GM12874 (cell line): ENCODE results near the gene SUN3.

Source experiments
- CTCF ChIP-seq: IDR thresholded peaks from 2 replicates; pipeline ENCODE4 v1.5.1; 2011; ENCODE audit warnings: low read depth, mild to moderate bottlenecking, control low read depth, low read length, moderate library complexity; ENCODE audit not compliant: insufficient read depth

SUN3 gene

GRCh38 chr7:48053736-48054135 is 24.8 kb upstream of the SUN3 start:
- TF ChIP-seq CTCF: no peak

GRCh38 chr7:48052748-48053147 is 23.8 kb upstream of the SUN3 start:
- no peak for TF ChIP-seq CTCF

GRCh38 chr7:48049850-48050249 is 20.9 kb upstream of the SUN3 start:
- TF ChIP-seq CTCF: no peak

GRCh38 chr7:48048113-48048512 is 19.2 kb upstream of the SUN3 start:
- TF ChIP-seq CTCF: no peak

- no peak for TF ChIP-seq CTCF
Observed at GRCh38 chr7:48046458-48046857, 17.6 kb upstream of the SUN3 start.

DNA sequence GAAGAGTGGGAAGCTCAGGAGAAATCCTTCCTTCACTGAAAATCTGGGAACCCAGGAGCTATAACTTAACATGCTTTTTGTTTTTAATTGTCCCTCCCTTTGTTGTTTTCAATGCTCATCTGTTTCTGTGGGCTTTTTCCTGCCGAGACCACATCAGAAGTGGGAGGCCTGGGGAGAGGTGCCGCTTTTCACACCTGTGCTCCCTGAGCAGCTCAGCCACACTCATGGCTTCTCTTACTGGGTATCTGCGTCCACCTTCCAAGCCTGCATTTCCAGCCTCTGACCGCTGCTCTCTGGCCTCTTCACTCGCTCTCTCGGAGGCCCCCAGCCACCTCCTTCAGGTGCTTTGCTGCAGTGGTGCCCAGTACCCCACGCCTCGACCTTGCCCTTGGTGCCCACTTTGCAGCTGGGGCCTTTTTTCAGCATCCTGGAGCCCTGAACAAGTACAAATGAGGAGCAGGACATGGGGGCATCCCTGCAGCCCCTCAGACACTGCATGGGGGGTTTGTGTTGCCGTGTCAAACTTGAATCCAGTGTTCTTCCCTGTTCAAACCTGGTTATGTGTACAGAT is 16.4 kb upstream of the SUN3 start:
- TF ChIP-seq CTCF: no peak

DNA sequence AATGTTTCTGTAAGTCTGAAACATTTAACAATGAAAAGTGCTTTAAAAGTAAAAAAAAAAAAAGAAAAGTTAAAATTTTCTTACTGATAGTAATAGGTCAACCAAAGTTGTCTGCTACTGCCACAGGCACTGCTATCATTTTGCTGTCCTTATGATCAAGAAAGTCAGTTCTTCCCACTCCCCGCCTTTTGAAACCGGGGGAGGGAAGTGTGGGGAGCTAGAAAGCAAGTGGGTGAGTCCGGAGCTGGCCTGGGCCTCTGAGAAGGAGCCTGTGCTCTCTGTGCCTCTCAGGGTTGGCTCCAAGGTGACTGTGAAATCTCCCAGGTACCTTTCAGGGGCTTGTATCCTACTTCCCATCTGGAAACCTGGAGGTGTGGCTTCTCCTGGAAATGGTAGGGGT is 13.7 kb upstream of the SUN3 start:
- TF ChIP-seq CTCF: no peak
